HG02759 (cell line): ENCODE measurements around the gene GLI3.

Experiments used
- ATAC-seq: cut with Tn5 transposase; IDR thresholded peaks from one replicate; pipeline ENCODE4 v1.9.1; 2021; ENCODE audit warnings: mild to moderate bottlenecking, moderate library complexity; ENCODE audit not compliant: unreplicated experiment

The GLI3 gene

DNA sequence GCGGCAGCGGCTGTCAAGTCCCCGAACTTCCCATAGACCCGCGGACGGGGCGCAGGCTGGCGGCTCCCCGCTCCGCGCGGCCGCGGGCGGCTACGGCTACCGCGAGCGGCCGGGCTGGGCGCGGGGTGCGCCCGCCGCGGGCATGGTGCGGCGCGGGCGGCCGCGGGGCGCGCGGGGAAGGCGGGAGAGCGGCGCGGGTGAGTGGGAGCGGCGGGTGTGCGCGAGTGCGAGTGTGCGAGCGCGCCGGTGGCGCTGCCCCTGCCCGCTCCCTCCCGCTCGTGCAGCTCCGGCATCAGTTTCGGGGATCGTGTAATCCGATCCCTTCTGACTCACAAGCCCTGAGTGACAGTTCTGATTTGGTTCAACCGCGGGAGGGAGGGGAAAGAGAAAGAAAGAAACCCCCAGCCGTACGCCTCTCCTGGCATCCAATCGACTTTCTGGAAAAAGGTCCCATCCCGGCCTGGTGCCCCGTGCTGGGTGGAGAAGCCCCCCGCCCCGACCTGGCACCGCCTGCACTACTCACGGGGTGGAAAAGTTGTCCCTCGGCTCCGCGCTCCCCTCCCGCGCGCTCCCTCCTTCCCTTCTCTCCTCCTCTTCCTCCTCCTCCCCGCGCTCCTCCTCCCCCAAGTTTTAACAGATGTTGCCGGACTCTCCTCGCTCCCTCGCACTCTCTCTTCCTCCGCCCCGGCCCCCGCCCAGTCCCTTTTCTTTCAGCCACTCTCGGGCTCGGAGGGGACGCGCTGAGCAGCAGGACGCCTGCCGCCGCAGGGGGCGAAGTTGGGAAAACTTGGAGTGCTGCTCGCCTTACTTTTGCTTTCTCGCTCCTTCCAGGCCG, at the start of gene GLI3:
Gene GLI3 (minus strand): TSS at position 234 of the 835 bp plus-strand sequence. CDS start 13,956 bp downstream, outside the sequence.
- peak; percentile 71 for ATAC-seq

DNA sequence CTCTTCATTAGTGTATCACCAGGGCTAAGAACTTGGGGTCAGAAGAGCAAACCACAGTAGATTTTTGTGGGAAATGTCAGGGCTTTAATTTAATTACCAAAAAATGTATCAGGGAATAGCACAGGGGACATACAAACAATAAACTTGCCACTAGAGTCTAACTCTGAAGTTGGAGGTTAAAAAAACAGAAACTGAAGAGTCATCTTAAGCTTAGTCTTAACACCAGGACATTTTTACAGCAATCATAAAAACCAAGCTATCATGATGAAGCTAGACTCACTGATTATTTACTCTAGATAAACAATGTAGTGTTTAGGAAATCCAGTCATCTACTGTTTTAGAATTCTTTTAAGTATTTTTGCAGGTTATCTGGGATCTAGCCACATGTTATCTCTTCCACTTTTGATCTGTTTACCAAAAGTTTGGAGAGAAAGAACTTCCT, 48.4 kb upstream of the GLI3 start:
- ATAC-seq = no peak

DNA sequence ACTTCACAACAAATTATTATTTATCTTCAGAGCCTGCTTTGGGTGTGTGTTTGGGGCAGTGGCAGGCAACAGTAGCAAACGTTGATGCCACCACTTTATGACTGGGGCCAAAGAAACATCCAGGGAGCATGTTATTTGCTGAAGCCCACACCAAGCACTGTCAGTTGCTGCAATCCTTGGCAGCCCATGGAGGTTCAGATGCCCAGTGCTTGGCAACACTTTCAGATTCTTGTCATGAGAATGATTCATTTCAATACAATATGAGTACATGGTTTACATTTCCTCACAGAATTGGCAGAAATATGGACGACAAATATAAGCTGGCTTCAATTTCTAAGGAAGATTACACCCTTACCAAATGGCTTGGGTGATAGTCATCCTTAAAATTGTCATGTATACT, 46.5 kb upstream of the GLI3 start:
- no peak for ATAC-seq

DNA sequence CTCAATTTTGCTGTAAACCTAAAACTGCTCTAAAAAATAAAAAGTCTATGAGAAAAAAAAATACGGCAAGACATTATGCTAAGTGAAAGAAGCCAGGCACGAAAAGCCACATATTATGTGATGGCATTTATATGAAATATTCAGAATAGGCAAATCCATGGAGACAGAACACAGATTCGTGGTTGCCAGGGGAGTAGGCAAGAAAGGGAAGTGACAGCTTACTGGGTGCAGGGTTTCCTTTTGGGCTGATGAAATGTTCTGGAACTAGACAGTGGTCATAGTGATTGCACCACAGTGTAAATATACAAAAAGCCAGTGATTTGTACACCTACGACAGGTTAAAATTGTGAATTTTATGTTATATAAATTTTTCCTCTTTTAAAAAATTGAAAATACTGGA, 41.3 kb upstream of the GLI3 start:
- no peak for ATAC-seq

DNA sequence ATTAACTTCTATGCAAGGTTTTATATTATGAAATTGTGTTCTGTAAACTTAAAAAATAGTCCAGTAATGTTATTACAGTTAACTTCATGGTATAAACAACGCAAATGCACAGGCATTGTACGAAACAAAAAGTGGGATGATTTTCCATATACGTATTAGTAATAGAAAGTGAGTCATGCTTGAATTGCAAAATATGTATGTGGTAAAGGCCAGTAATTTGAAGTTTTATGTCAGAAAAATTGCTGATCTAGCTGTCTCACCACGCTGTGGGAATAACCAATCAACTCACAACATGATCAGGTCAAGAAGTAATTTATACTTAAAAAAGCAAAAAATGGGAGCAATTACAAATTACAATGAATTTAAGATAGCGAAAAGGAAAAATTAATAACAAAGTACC, 37.0 kb upstream of the GLI3 start:
- no peak for ATAC-seq

DNA sequence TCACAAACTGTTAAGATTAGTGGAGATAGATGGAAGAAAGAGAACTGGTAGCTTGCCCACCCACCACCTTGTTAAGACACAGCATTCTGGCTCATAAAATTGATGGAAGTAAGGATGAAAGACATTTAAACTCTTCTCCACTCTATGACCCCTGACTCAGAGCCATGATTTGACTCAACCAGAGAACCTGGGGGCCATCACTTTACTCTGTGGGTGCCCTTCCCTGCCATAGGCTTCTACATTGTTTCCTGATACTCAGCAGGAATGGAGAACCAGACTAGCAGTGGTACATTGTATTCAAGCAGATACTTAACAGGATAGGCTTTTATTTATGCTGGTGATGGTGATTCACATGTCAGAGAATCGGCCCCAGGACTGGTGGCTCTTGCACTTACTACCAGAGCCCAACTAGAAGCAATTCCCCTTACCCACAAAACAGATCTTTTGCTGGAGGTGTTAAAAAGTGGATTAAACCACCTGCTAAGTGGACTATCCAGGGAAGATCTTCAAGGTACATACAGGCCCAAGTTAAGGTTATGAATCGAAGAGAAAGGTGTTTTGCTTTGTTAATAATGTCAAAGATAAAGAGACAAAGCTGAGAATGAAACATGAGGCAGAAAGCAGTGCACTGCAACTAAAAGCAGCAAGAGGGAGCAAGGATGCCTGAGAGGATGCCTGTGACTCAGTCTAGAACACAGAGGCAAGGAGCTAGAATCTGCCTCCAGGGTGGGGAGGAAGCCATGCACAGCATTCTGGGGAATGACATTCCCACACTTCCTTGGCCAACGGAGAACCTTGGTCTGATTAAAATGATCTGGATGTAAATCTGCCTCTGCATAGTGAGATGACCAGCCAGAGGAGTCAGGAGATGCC, 36.0 kb upstream of the GLI3 start:
- no peak for ATAC-seq

DNA sequence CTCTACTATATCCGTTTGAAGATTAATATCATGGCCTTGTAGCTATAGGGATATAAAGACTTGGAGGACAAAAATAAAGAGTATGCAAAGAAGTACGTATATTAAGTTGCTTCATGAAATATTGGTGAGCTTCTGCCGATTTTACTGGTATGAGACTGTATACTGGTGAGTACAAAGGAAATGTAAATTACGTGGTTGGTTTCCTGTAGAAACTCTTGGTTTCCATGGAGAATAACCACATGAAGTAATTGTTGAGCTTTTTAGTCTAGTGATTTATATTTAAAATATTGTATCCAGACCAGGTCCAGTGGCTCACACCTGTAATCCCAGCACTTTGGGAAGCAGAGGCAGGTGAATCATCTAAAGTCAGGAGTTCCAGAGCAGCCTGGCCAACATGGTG, 32.2 kb upstream of the GLI3 start:
- ATAC-seq = no peak

DNA sequence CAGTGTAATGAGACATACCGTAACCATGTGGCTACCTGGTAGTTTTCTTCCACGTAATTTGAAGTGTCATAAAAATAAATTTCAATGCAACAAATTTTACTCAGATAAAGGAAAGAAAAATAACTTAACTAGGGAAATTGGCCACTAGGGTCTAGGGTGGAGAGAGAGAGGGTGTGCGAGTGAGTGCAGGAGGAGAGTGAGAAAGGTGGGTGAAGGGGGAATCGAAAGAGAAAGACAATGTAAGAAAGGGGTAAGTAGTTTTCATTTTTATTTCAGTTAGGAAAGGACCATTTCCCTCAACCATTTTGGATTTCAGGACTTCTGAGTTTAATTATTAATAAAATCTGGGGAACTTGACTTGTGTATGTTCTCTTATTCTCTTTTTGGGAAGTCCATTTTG, 27.7 kb upstream of the GLI3 start:
- no peak for ATAC-seq

DNA sequence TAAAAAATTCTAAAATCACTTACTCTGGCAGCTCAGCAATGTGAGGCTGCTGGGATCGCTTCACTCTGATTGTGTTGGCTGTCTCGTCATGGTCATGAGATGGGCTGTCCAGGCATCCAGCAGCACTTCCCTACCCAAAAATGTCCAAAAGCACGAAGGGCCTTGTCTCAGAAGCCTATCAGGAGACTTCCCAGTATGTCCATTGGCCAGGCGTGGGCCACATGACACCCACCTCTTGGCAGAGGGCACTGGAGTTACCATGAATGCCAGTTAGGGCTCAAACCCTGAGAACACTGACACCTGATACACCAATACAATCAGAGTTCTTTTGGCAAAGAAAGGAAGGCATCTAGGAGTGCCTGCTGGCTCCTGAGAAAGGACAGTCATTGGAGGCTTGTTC, 27.0 kb upstream of the GLI3 start:
- ATAC-seq = no peak

DNA sequence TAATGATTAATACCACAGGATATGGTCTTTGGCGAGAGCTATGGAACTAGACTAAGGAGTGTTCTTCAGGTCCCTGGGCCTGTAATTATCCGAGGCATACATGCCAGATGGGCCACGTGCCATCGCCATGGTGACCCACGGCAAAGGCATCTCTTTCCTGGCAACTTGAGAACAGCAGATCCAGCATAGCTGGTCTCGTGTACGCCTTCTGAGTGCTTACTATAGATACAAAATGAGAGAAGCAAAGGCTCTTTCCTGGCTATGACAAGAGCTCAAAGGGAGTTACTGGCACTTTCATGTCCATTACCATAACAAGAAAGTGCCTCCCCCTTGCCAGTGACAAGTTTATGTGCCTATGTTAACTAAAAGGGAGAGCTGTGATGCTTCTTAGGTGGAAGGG, 26.0 kb upstream of the GLI3 start:
- no peak for ATAC-seq

DNA sequence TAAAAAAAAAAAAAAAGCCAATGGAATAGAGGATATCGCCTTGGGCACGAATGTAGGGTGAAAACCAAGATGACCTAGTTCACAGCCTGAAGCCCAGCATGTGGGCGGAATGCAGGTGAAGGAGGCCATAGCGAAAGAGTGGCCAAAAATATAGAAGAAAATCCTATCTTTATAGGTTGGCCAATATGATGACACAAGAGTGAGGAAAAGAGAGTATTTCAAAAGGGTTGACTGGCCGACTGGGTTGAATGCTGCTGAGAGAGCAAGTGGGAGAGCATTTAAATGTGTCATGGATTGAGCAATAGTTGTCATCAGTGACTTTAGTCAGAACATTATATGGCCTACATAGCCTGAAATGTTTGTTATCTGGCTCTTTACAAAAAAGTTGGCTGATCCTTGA, 17.2 kb upstream of the GLI3 start:
- no peak for ATAC-seq

DNA sequence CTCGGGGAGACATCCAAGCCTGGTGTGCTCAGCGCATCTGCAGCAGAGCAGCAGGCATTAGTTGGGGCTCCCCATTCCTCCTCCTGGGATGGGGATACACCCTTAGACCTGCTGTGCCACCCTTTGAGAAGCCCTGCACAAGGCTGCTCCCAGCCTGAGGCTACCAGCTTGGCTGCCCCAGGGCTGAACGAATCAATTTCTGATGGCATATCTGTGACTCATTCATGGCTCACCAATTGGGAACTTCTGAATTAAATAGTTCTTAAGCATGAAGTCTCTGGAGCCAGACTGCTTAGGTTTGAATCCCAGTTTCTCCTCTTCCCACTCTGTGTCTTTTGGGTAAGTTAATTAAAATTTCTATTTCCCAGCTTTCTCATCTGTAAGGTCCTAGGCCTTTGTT, 16.3 kb upstream of the GLI3 start:
- ATAC-seq = no peak

DNA sequence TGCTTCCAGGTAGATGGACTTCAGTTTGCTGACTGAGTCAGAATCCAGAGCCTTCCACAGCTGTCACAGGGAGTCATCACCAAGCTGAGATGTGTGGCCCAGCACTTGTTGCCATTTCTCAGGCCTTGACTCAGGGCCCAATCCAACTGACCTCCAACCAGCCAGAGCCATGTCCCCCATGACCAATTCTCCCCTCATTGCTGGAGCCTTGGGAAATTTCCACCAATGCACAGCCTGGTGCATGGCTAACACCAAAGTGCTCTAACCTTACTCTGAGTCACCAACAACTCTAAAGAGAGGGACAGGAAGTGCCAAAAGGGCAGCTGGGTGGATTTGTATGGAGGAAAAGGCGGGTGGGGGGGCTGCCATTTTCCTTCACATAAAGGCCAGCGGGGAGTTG, 13.4 kb upstream of the GLI3 start:
- no peak for ATAC-seq

DNA sequence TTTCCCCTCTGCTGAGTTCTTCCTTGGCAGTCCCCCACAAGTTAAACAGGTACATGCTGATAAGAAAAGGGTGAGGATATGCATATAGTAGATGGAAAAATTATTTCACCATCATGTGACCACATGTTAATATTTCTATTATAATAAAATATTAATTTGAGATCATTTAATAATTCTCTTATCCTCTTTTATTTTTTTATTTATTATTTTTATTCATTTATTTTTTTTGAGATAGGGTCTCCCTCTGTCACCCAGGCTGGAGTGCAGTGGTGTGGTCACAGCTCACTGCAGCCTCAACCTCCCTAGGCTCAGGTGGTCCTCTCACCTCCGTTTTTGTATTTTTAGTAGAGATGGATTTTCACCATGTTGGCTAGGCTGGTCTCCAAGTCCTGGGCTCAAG, 11.6 kb upstream of the GLI3 start:
- no peak for ATAC-seq

DNA sequence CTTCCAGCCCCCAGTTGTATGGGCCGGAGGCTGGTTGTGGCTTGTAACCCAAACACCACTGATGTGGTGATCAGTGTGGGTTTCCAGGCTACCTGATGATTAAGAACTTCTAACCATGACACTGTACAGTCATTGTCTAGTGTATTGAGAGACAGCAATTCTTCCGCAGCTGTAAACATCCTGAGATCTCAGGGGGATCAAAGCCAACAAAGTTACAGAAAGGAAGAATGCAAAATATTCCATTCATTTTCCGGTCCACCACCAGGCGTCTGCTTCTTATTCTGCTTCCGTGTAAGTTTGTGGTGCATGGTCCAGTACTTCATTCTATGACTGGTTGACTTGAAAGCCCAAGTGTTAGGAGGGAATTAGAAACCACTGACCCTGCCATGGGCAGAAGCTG, 10.3 kb upstream of the GLI3 start:
- ATAC-seq = no peak

DNA sequence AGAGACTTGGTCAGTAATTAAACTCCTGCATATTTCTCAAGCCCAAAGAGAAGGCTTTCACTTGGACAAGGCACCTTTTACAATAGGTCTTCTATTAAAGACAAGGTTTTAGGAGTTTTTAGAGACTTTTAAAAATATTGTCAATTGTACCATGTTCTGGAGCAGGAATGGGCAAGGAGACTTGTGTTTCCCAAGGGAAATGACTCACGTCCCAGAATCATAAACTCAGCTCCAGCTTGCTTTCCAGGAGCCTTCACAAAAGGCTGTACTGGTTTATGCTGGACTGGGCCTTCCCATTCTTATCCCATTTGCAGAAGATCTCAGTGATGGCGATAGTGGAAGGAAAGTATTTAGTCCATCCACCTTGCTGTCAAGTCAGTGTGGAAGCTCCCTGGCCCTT, 7.8 kb upstream of the GLI3 start:
- no peak for ATAC-seq

DNA sequence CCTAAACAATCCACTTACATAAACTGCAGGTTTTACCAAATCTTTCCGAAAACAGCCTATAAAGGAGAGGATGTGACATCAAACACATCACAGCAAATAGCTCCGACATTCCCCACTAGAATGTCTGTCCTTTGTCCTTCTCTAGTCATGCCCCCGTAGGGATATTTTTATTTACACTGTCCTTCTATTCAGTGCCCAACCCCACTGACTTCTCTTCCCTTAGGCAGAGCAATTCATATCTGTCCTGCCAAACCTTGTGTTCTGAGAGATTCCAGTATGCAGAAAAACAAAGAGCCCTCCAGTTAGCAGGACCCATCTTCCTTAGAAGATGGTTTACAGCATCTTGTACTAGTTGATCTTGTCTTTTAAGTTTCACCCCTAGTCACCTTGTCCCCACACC, 5.4 kb upstream of the GLI3 start:
- no peak for ATAC-seq

DNA sequence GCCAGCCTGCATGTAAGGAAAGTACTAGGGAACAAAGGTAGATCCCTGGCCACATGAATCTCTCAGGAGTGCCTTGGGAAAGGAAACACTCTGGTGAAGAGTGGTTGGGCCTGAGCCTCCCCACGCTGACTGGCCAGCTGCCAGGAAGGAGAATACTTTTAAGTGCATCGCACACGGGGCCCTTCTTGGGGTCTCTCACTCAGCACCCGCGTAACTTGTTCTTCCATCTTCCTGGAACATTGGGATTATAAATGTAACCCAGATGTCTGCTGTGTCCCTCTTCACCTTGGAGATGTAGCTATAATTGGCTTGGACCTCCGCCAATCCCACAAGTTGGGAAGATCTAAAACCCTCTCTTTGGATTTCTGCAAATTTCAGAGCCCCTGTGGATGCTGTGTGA, 4.4 kb upstream of the GLI3 start:
- ATAC-seq = no peak

DNA sequence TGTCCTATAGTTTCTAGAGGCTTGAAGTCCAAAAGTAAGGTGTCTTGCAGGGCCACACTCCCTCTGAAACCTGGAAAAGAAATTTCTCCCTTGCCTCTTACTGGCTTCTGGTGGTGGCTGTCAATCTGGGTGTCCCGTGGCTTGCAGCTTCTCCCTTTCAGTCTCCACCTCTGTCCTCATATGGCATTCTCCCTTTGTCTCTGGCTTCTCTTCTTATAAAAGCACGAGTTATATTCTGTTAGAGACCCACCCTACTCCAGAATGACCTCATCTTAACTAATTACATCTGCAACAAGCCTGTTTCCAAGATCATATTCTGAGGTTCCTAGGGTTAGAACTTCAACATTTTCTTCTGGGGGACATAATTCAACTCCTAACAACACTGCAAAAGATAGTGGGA, 3.4 kb upstream of the GLI3 start:
- ATAC-seq = no peak

DNA sequence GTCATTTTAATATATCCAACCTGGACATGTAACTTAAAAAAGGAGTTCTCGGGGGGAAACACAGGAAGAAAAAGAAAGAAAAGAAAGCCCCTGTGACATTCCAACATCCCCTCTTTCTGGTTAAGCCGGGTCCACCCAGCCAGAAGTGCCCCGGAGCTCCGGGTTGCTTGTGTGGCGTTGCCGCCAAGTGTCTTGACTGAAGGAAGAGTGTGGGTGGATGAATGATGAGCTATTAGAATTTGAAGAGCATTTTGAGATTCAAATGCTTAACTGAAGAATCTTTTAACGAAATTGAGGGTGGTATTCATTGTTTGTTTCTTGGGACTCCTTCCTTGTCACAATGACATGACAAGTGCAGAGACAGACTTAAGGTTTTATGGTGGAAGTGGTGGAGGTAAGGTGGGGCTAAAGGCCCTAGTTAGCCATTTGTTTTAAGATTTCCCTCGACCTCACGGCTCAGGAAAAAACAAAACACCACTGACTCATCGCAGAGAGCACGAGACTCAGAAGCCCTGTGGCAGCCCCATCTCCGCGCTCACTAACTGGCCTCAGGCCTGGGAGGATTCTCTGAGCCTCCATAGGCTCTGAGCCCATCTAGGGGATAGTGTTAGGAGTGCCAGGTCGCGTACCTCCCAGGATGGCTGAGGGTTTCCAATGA, 1.8 kb upstream of the GLI3 start:
- no peak for ATAC-seq

DNA sequence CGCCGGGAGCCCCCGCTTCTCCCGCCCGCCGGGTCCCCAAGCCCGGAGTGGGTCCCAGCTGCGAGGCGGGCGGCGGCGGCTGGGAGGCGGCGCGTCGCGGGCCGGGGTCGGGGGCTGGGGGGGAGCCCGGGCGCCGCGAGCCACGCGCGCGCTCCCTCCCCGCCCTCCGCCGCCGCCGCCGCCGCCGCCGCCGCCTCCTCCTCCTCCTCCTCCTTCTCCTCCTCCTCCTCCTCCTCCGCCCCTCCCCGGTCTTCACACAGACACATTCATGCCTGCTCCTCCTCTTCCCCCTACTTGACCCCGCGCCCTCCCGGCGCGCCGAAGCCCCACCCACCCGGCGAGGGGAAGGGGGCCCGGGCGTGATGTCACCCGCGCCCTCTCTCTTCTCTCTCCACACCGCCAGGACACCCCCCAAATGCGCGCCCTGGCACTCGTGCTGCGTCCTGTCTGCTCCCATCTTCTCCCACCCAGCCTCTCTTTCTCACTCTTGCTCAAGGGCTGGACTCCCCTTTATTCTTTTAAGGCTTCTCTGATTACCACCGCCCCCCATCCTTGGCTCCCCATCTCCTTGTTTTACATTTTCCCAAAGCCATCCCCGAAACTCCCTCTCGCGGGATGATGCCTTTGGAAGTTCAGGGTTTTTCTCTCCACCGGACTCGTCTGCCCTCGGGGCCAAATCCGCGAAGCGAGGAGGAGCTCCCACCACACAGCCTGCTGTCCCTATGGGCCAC, 967 bp upstream of the GLI3 start:
- peak; percentile 20 for ATAC-seq
